Vagina (tissue), 2 donors: Measurements from ENCODE around the gene ABLIM1. TPM values are rescaled to one million over a fixed set of nuclear protein-coding genes. Genes with fewer than 3 reads are reported as not detected.

Experiments used
- DNase-seq, 2 donors: peaks; one replicate each; pipeline ENCODE4 v3.0.0-alpha.2; 2017; ENCODE audit errors: extremely low spot score in 2 of 2
- H3K27ac ChIP-seq: fragments of 200-600 bp; sonication (generic); one replicate; pipeline ENCODE4 v1.5.1; 2019
- H3K27me3 ChIP-seq: fragments of 200-600 bp; sonication (generic); one replicate; pipeline ENCODE4 v1.5.1; 2019
- H3K36me3 ChIP-seq, 2 donors: fragments of 200-600 bp; sonication (generic); one replicate each; pipeline ENCODE4 v1.5.1; 2017 to 2019
- H3K4me1 ChIP-seq: fragments of 200-600 bp; sonication (generic); one replicate; pipeline ENCODE4 v1.5.1; 2019
- H3K4me3 ChIP-seq, 2 donors: fragments of 200-600 bp; sonication (generic); 1 replicate in 1 of 2; 2 replicates in 1 of 2; pipeline ENCODE4 v1.5.1; 2016 to 2019
- H3K9me3 ChIP-seq: fragments of 200-600 bp; sonication (generic); one replicate; pipeline ENCODE4 v1.5.1; 2019
- POLR2A ChIP-seq, 2 donors: fragments of 450-650 bp; IDR thresholded peaks; one replicate each; pipeline ENCODE4 v1.6.1; 2017; ENCODE audit warnings: antibody characterized with exemption in 2 of 2, mild to moderate bottlenecking in 2 of 2, moderate library complexity in 2 of 2
- POLR2AphosphoS5 ChIP-seq, 2 donors: sonication (generic); formaldehyde crosslinking; IDR thresholded peaks; one replicate each; pipeline ENCODE4 v1.9.0; 2017; ENCODE audit warnings: antibody characterized with exemption in 2 of 2, mild to moderate bottlenecking in 2 of 2, low read depth in 1 of 2; ENCODE audit not compliant: insufficient read depth in 1 of 2
- intact Hi-C: fragments of 100-400 bp; cut with DNase I; formaldehyde crosslinking; loops from one replicate; pipeline ENCODE4 v1.15.1; 2023
- total RNA-seq: library from RNA; depleted of rRNA; stranded (reverse); fragments of >200 nt; gene quantifications from one replicate; pipeline ENCODE4 v1.2.3, GENCODE V29; 2016
- TF ChIP-seq, protein P1 (sequence below), 3 experiments: fragments of 450-650 bp in 2 of 3; fragments of 200-600 bp in 1 of 3; sonication (generic) in 1 of 3; IDR thresholded peaks; one replicate each; pipeline ENCODE4 v1.5.1; 2017 to 2019; ENCODE audit warnings: antibody characterized with exemption in 3 of 3, mild to moderate bottlenecking in 2 of 3, moderate library complexity in 2 of 3

Gene ABLIM1
- total RNA-seq, 1 donor from 2014 or later, result 176 TPM

DNA sequence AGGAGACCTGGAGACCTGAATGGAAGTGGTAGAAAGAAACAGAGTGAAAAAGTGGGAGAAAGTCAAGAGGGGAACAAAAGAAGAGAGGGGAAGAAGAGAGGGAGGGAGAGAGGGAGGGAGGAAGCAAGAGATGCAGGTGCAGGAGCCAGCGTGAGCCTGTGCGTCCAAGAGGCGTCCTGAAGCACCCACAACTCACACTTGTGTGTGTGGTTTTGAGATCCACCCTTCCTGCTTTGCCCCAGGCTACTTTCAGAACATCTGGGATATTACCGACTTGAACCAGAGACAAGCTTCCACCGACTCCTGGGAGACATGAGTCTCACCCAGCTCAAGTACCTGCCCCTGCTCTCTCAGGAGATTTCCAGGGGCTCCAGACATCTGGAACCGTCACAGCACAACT is 263.5 kb downstream of the ABLIM1 start:
- Histone ChIP-seq H3K27me3 (no peaks in the 10 kb centered on the region), H3K9me3 (no peaks in the 10 kb centered on the region), H3K4me1 (peaks cover 82% of the 10 kb centered on the region), H3K27ac (peak overlapping the region; percentile 9), H3K4me3 (no peak overlapping the region), H3K36me3 (no peaks in the 10 kb centered on the region)
- TF ChIP-seq POLR2A (IDR thresholded peaks at IDR 0.05), result no peak
- TF ChIP-seq POLR2AphosphoS5 (IDR thresholded peaks at IDR 0.05; ENCODE audit: insufficient read depth in 1 of 2, low read depth in 1 of 2), result no peak
- TF ChIP-seq, protein P1, sequence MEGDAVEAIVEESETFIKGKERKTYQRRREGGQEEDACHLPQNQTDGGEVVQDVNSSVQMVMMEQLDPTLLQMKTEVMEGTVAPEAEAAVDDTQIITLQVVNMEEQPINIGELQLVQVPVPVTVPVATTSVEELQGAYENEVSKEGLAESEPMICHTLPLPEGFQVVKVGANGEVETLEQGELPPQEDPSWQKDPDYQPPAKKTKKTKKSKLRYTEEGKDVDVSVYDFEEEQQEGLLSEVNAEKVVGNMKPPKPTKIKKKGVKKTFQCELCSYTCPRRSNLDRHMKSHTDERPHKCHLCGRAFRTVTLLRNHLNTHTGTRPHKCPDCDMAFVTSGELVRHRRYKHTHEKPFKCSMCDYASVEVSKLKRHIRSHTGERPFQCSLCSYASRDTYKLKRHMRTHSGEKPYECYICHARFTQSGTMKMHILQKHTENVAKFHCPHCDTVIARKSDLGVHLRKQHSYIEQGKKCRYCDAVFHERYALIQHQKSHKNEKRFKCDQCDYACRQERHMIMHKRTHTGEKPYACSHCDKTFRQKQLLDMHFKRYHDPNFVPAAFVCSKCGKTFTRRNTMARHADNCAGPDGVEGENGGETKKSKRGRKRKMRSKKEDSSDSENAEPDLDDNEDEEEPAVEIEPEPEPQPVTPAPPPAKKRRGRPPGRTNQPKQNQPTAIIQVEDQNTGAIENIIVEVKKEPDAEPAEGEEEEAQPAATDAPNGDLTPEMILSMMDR (IDR thresholded peaks at IDR 0.05), result no peak
- intact Hi-C loops, result no loop called here
- no peak for DNase-seq

DNA sequence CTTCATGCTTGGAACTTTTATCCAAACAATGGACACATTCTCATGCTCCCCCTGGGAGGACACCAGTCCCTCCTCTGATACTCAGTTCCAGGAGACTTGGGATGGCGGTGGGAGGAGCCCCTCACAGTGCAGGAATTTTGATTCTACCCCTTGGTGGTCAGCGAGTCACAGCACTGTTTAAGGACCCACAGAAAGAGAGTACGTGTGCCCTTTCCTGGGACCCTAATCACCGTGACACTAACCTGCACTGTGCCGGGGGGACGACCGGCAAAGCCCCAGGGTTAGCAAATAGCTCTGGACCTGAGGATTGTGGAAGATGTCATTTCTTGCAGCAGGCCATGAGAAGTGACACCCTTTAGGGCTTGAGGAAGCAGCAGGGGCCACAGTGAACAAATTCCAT is 264.2 kb downstream of the ABLIM1 start:
- intact Hi-C loops, result no loop called here
- Histone ChIP-seq H3K36me3 (no peaks in the 10 kb centered on the region), H3K4me3 (no peak overlapping the region), H3K4me1 (peaks cover 81% of the 10 kb centered on the region), H3K9me3 (no peaks in the 10 kb centered on the region), H3K27ac (peak overlapping the region; percentile 9), H3K27me3 (no peaks in the 10 kb centered on the region)
- DNase-seq, result no peak
- TF ChIP-seq POLR2A (IDR thresholded peaks at IDR 0.05) (no peak), POLR2AphosphoS5 (IDR thresholded peaks at IDR 0.05; ENCODE audit: insufficient read depth in 1 of 2, low read depth in 1 of 2) (no peak)
- TF ChIP-seq, protein P1 (IDR thresholded peaks at IDR 0.05), result no peak

DNA sequence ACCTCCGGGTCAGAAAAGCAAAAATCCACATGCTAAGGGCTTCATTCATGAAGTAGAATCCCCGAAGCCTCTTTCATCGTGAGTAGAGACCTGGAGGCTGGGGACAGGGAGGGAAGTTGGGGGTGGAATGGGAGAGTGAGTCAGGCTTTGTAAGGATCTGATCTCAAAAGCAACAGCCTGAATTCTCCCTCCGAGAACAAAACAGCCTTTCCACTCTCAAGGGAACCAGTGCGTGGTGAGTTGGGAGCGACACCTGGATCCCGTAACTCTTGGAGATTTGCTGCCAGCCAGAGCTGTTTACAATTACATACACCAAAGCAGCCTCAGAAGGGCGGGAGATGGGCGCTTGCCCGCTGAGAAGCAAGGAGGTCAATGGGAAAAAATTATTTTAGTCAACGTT is 264.6 kb downstream of the ABLIM1 start:
- no peaks in the 10 kb centered on the region for H3K9me3 ChIP-seq
- H3K4me1 ChIP-seq, result peaks cover 79% of the 10 kb centered on the region
- no peak for TF ChIP-seq POLR2A (IDR thresholded peaks at IDR 0.05)
- H3K27ac ChIP-seq, result peak overlapping the region; percentile 9
- no peaks in the 10 kb centered on the region for H3K27me3 ChIP-seq
- H3K36me3 ChIP-seq, result no peaks in the 10 kb centered on the region
- intact Hi-C loops, result no loop called here
- DNase-seq, result no peak
- no peak overlapping the region for H3K4me3 ChIP-seq

DNA sequence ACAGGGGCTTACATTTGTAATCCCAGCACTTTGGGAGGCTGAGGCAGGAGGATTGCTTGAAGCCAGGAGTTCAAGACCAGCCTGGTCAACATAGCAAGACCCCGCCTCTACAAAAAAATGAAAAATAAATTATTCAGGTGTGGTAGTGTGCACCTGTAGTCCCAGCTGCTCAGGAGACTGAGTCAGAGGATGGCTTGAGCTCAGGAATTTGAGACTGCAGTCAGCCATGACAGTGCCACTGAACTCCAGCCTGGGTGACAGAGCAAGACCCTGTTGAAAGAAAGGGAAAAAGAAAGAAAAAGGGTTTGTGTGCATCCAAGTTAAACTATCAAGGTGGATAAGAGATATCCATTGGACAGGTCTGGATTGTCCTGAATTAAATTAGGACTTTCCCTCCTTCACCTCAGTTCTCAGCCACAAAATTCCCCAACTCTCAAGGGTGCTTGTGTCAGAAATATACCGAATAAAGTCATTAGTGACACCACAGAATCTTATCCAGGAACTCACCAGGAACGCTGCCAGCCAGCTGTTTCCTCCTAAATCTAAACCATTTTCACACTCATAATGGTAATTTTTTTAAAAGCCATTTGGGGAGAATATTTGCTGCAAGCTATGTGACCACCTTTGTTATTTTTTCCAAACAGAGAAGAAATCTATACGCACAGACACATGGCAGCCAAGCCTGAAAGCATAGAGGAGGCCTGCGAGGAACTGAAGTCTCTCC is 265.8 kb downstream of the ABLIM1 start:
- Histone ChIP-seq H3K9me3 (no peaks in the 10 kb centered on the region), H3K36me3 (no peaks in the 10 kb centered on the region), H3K27ac (no peak overlapping the region), H3K4me3 (no peak overlapping the region), H3K4me1 (peaks cover 74% of the 10 kb centered on the region), H3K27me3 (no peaks in the 10 kb centered on the region)
- intact Hi-C loops, result no loop called here
- TF ChIP-seq POLR2AphosphoS5 (IDR thresholded peaks at IDR 0.05; ENCODE audit: insufficient read depth in 1 of 2, low read depth in 1 of 2) (no peak), POLR2A (IDR thresholded peaks at IDR 0.05) (no peak)
- TF ChIP-seq, protein P1 (IDR thresholded peaks at IDR 0.05), result no peak
- DNase-seq, result no peak

DNA sequence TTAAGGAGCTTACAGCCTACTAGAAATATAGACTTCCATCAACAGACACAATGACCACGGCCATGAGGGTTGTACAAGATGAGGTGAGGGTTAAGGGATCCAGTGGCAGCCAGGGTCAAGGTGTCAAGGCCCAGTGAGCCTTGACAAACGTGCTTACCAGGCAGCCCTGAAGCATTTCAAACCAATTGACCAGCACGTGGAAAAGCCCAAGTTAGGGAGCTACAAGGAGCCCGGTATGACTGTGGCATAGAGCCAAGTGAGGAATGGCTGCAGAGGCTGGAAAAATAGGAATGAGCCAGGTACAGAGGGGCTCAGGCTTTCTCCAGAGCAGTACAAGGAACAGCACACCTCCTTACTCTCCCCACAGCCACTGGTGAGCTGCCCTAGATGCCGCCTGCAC is 266.5 kb downstream of the ABLIM1 start:
- H3K4me3 ChIP-seq, result no peak overlapping the region
- peaks cover 67% of the 10 kb centered on the region for H3K4me1 ChIP-seq
- TF ChIP-seq, protein P1 (IDR thresholded peaks at IDR 0.05), result no peak
- TF ChIP-seq POLR2A (IDR thresholded peaks at IDR 0.05) (no peak), POLR2AphosphoS5 (IDR thresholded peaks at IDR 0.05; ENCODE audit: insufficient read depth in 1 of 2, low read depth in 1 of 2) (no peak)
- H3K27me3 ChIP-seq, result no peaks in the 10 kb centered on the region
- no peak overlapping the region for H3K27ac ChIP-seq
- DNase-seq, result no peak
- intact Hi-C loops, result no loop called here
- no peaks in the 10 kb centered on the region for H3K36me3 ChIP-seq
- no peaks in the 10 kb centered on the region for H3K9me3 ChIP-seq
